ENCODE data around the gene GASK1A.

GRCh38 chr3:42999212-42999611 is 20.1 kb downstream of the GASK1A start:
- no peak for TF ChIP-seq CTCF (IDR thresholded peaks at IDR 0.05; ENCODE audit: low read depth, low read length)
- TF ChIP-seq POLR2A (IDR thresholded peaks at IDR 0.05; ENCODE audit: extremely low read depth, insufficient read length): no peak
